Measurements from ENCODE around the gene REV3L. TPM values are rescaled to one million over a fixed set of nuclear protein-coding genes. Genes with fewer than 3 reads are reported as not detected.
A peak's percentile ranks its signal among the peaks of the same experiment; 100 is the strongest.
"Not testable (repeated sequence)": the region's sequence is repeated elsewhere in the genome, so short reads cannot be mapped to it uniquely, and the experiment has no call there.

The REV3L gene
- total RNA-seq, 1 donor from 2014 or later, result 26.4 TPM

GRCh38 chr6:111258615-111259088 is 224.4 kb downstream of the REV3L start:
- no peak for DNase-seq (ENCODE audit: extremely low spot score, unreplicated experiment)
- Mint-ChIP-seq H3K9me3 (ENCODE audit: unreplicated experiment) (no peaks in the 10 kb centered on the region), H3K4me3 (ENCODE audit: unreplicated experiment) (peak overlapping the region; percentile 66), H3K36me3 (ENCODE audit: unreplicated experiment) (peaks cover 1% of the 10 kb centered on the region), H3K27ac (ENCODE audit: unreplicated experiment) (peak overlapping the region; percentile 74), H3K27me3 (ENCODE audit: unreplicated experiment) (peaks cover 27% of the 10 kb centered on the region), H3K4me1 (ENCODE audit: unreplicated experiment) (peaks cover 24% of the 10 kb centered on the region)
- no peak for TF ChIP-seq CTCF (IDR thresholded peaks at IDR 0.05)

- no peak for TF ChIP-seq CTCF (IDR thresholded peaks at IDR 0.05)
- no peak overlapping the region for H3K4me3 Mint-ChIP-seq (ENCODE audit: unreplicated experiment)
- no peak for DNase-seq (ENCODE audit: extremely low spot score, unreplicated experiment)
- no peaks in the 10 kb centered on the region for H3K36me3 Mint-ChIP-seq (ENCODE audit: unreplicated experiment)
- H3K4me1 Mint-ChIP-seq (ENCODE audit: unreplicated experiment), result peaks cover 23% of the 10 kb centered on the region
- H3K27ac Mint-ChIP-seq (ENCODE audit: unreplicated experiment), result no peak overlapping the region
- H3K9me3 Mint-ChIP-seq (ENCODE audit: unreplicated experiment), result no peaks in the 10 kb centered on the region
- H3K27me3 Mint-ChIP-seq (ENCODE audit: unreplicated experiment), result peaks cover 31% of the 10 kb centered on the region
Observed at GRCh38 chr6:111258010-111258409, 225.0 kb downstream of the REV3L start.

- Mint-ChIP-seq H3K4me3 (ENCODE audit: unreplicated experiment) (no peak overlapping the region), H3K27me3 (ENCODE audit: unreplicated experiment) (peaks cover 33% of the 10 kb centered on the region), H3K27ac (ENCODE audit: unreplicated experiment) (no peak overlapping the region), H3K4me1 (ENCODE audit: unreplicated experiment) (peaks cover 23% of the 10 kb centered on the region), H3K36me3 (ENCODE audit: unreplicated experiment) (no peaks in the 10 kb centered on the region), H3K9me3 (ENCODE audit: unreplicated experiment) (no peaks in the 10 kb centered on the region)
- TF ChIP-seq CTCF (IDR thresholded peaks at IDR 0.05), result no peak
- DNase-seq (ENCODE audit: extremely low spot score, unreplicated experiment), result no peak
Observed at GRCh38 chr6:111256646-111257045, 226.4 kb downstream of the REV3L start.

GRCh38 chr6:111255838-111256237 is 227.2 kb downstream of the REV3L start:
- not testable (repeated sequence) for H3K4me3 Mint-ChIP-seq (ENCODE audit: unreplicated experiment); H3K9me3 Mint-ChIP-seq (ENCODE audit: unreplicated experiment); H3K27ac Mint-ChIP-seq (ENCODE audit: unreplicated experiment); H3K36me3 Mint-ChIP-seq (ENCODE audit: unreplicated experiment); DNase-seq (ENCODE audit: extremely low spot score, unreplicated experiment)
- Mint-ChIP-seq H3K4me1 (ENCODE audit: unreplicated experiment) (peaks cover 20% of the 10 kb centered on the region), H3K27me3 (ENCODE audit: unreplicated experiment) (peaks cover 33% of the 10 kb centered on the region)

GRCh38 chr6:111254779-111255166 is 228.2 kb downstream of the REV3L start:
- H3K4me1 Mint-ChIP-seq (ENCODE audit: unreplicated experiment), result peaks cover 9% of the 10 kb centered on the region
- no peak overlapping the region for H3K27ac Mint-ChIP-seq (ENCODE audit: unreplicated experiment)
- no peaks in the 10 kb centered on the region for H3K9me3 Mint-ChIP-seq (ENCODE audit: unreplicated experiment)
- H3K27me3 Mint-ChIP-seq (ENCODE audit: unreplicated experiment), result peaks cover 36% of the 10 kb centered on the region
- no peak for TF ChIP-seq CTCF (IDR thresholded peaks at IDR 0.05)
- DNase-seq (ENCODE audit: extremely low spot score, unreplicated experiment), result no peak
- H3K36me3 Mint-ChIP-seq (ENCODE audit: unreplicated experiment), result no peaks in the 10 kb centered on the region
- no peak overlapping the region for H3K4me3 Mint-ChIP-seq (ENCODE audit: unreplicated experiment)

Measured in osteocyte (in vitro differentiated cells).